Glomerular endothelial cell (primary cell): Measurements from ENCODE around the gene AKT1. TPM values are rescaled to one million over a fixed set of nuclear protein-coding genes. Genes with fewer than 3 reads are reported as not detected.

Source experiments
- DNase-seq: peaks from one replicate; pipeline ENCODE4 v3.0.0-alpha.2; 2011; ENCODE audit warnings: low read depth, low spot score; ENCODE audit errors: extremely low read depth
- total RNA-seq: library from RNA; depleted of rRNA; stranded (reverse); fragments of >200 nt; gene quantifications from 2 replicates; pipeline ENCODE4 v1.2.3, GENCODE V29; 2015

AKT1 gene
- total RNA-seq, 1 donor from 2014 or later = 143 TPM

DNA sequence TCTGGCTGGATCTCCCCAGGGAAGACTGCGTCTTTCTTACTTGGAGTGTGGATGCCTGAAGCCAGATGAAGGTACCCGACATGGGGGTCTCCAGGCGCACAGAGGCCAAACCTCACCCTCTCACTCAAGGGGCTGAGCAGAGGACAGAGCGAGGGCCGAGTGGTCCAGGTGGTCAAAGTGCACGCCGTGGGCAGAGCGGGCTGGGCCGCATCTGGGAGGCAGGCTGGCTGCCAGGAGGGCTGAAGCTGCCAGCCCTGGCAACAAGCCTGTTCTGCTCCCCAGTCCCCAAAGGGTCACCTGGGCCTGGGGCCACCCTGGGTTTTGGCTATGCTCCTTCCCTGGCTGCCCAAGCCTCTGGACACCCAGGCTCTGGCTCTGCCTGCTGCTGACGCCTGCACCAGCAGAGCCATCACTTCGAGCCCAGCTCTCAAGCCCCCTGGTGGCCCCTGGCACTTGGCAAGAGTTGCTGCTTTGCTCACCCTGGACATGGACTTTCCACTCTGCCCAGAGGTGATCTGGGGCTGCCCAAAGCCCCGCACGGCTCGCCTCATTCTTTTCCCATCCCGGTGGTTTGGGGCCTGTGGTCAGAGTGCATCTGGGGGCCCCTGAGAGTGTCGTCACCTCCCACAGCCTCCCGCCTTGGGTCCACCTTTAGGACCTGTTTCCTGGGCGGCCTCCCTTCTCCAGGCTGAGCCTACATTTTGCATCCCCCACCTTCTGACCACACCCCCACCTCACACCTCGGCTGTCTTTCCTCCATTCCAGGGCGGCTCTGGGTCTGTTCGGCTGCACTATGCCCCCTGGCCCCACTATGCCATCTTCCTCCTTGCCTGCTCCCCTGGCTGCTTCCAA lies 68.7 kb downstream of the AKT1 start:
- no peak for DNase-seq

DNA sequence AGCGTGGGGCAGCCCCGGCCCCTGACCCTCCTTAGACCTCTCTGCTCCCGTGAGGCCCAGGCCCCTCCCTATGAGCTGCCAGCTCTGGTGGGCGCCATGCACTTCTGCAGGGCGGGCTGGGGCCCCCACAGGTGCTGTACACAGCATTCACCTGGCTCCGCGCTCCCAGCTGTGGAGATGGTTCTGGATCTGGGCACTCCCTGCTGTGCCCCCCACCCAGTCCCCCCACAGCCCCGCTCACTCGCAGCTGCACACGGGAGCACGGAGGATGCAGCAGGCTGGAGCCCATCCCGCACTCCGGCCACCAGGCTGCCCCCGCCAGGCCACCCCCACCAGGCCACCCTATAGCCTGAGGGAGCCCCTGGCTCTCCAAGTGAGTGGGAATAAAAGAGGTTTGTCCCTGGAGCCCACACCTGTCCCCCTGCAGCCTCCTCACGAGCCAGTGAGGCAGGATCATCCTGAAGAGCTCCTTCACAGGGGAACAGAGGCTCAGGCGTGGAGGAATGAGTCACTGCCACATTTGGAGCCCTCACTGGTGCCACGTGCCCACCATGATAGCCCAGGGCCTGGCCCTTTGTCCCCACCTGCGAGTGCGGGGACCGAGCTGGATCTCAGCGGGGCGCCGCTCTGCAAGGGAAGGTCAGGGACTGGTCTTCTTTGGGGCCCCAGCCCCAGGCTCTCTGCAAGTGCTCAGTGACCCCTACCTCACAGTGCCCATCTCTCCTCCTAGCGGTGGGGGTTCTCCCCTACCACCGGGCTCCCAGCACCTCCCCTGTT lies 69.6 kb downstream of the AKT1 start:
- DNase-seq = no peak

DNA sequence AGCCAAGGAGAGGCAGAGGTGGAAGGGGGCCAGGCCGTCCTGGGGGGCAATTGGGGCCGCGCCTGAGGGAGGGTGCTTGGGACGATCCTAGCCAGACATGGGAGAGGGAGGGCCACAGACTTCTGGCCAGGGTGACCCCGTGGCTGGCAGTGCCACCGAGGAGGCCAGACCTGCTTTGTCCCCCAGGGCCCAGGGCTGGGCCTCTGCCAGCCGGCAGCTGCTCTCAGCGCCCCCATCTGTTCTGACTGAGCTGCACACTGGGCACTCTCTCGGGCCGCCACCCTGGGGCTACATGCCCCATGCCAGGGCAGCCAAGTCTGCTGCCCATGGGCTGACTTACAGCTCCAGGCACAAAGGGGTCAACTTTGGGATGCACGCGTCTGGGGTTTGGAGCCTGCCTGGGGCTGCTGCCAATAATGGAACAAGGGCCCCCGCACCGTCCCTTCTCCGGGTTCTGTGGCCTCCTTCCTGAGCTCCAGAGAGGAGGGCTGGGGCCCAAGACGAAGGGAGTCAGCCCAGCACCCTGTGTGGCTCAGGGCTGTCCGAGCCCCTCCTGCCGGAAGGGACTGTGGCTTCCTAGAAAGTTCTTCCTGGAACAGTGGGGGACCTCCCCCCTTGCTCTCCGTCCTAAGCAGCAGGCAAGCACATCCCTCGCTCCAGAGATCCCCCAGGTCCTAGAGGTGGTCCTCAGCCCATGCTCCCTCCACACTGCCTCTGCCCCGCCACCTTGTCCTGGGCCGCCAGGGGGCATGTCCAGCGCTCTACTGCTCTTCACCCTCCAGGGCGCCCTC lies 70.4 kb downstream of the AKT1 start:
- no peak for DNase-seq

DNA sequence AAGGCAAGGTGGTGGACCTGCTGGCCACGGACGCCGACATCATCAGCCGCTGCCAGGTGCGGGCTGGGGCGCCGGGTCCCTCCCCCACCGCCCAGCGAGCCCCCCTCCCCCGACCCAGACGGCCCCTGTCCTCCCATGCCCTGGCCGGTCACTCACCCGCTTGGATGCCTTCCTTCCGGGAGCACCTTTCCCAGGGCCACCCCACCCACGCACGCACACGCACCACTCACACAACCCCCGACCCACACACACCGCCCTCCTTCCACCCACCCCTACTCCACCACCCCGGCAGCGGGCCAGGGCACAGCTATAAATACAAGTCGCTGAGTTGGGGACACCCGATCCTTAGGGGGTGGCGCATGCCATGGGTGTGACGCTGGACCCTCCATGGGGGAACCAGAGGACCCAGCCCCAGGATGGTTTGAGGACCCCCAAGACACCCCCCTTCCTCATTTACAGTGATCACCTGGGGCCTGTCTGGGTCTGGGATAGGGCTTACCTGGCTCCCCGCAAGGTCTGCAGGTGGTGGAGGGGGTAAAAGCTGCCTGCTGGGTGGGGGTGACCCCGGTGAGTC lies 71.1 kb downstream of the AKT1 start:
- DNase-seq = no peak

DNA sequence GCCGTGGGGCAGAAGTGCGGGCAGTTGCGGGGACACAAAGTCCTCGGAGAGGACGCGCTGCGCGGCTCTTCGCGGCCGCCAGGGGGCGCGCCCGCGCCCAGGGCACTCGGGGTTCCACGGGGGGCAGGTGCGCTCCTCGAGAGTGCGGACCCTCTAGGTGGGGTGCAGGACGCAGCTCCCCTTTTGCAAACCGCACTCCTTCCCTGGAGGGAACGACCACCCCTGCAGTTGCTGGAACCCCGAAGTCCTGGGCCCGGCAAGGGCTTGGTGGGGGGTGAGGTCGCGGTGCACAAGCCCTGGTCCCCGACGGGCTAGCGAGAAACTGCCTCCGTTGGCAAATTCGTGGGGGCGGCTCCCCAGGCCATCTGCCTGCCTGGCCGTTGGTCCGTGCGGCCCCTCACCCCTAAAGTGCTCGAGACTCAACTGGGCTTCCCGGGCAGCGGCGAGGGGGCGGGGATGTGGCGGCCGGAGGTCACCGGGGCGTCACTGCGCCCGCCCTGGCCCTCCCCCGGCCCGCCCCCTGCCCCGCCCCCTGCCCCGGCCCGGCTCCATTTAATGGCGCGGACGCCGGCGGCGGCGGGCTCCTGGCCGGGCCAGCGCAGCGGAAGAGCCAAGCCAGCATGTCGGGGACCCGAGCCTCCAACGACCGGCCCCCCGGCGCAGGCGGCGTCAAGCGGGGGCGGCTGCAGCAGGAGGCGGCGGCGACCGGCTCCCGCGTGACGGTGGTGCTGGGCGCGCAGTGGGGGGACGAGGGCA lies 71.7 kb downstream of the AKT1 start, which contains the start of gene ADSS1:
ADSS1 (plus strand) TSS at position 579 of the 756 bp plus-strand sequence; CDS start at position 621, 42 bp downstream.
- DNase-seq = no peak

DNA sequence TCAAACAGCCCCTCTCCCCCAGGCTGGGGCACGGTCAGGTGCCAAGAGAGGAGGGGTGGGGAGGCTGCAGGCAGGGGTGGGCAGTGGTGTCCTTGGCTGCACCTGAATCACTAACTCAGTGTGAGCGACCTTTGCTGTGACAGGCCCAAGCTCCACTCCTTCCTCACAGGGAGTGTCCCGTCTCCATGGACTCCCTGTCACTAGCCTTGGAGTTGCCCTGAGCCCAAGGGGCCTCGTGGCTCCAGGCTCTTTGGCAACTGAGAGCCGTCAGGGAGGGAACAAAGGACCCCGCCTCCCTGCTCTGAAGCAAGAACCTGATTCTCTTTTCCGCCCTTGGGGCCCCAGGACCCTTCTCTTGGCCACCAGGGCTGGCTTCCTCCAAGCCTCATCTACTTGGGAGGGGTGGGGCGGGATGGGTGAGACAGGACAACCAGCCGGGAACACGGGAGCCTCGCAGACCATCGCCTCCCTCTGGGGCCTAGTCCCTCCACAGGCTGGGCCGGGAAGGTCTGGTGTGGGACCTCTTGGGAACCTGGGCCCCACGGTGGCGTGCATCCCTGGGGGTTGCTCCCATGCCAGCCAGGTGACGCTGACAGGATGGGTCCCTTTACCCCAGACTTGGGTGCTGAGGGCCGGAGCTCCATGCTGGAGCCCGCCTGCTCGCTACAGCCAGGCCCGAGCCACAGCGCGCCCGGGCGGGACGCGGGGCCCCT lies 72.5 kb downstream of the AKT1 start:
- DNase-seq = no peak

DNA sequence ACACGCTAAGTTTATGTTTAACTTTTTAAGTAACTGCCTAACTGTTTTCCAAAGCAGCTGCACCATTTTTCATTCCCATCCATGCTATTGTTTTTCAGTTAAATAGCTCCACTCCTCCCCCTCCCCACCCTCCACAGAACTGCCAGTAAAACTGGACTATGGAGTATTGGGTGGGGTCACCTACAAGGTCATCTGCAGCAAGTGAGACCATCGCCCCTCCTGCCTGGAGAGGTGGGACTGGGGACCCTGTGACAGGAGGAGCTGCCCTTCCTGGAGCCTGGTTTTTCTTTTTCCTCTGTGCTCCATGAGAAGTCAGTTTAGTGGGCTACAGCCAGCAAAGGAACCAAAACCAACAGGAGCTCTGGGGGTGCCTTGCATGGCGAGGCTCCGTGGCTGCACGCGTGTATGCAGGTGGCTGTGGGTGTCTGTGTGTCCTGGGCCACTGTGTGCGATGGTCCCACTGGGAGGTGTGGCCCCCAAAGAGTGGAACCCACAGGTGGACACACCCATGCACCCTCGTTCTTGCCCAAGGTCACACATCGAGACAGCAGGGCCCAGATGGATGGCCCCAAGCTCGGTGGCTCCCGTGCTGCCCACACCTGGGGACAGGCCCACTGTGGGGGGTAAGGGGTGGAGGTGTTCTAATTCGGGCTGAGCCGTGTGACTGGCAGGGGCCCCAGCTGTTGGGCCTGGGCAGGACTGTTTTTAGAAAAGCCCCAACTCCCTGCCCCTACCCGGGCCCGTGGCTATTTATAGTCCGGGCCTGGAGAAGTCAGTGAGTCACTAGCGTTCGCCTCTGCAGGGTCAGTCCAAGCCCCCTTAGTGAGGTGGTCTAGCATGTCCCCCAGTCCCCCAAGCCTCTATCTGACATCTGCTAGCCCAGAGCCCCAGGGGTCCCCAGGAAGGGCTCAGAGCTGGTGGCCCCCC lies 73.8 kb downstream of the AKT1 start:
- no peak for DNase-seq

Other genes with a start within 250 kb of the AKT1 start
- not detected in 2 replicates for gene C14orf180, start 216.0 kb downstream of the AKT1 start, total RNA-seq
- gene TMEM179, start 191.0 kb downstream of the AKT1 start, total RNA-seq = 0.53 TPM in 1 of 2 replicates, not detected in the other
- 118 and 140 TPM in 2 replicates for gene INF2, start 106.1 kb downstream of the AKT1 start, total RNA-seq
- 0.29 and 4.7 TPM in 2 replicates for gene ADSS1, start 71.5 kb downstream of the AKT1 start, total RNA-seq
- 219 and 276 TPM in 2 replicates for gene SIVA1, start 42.6 kb downstream of the AKT1 start, total RNA-seq
- 3.1 and 8.2 TPM in 2 replicates for gene ZBTB42, start 5.4 kb upstream of the AKT1 start, total RNA-seq
- 27.5 and 37.0 TPM in 2 replicates for gene CEP170B, start 69.5 kb upstream of the AKT1 start, total RNA-seq
- not detected in 2 replicates for gene PLD4, start 129.1 kb upstream of the AKT1 start, total RNA-seq
- gene AHNAK2, start 182.6 kb upstream of the AKT1 start, total RNA-seq = 47.2 and 79.6 TPM in 2 replicates
- 6.4 and 9.6 TPM in 2 replicates for gene CLBA1, start 190.0 kb upstream of the AKT1 start, total RNA-seq
- 20.8 and 21.9 TPM in 2 replicates for gene CDCA4, start 225.3 kb upstream of the AKT1 start, total RNA-seq